Stimulated activated CD4-positive, alpha-beta T cell treated with anti-CD3 and anti-CD28 coated beads, Interleukin-1b, Interleukin-23, amount 100 ng/mL, for 48 hours (primary cell): Measurements from ENCODE around the gene DNAJC18.
A peak's percentile ranks its signal among the peaks of the same experiment; 100 is the strongest.
"Not testable (repeated sequence)": the region's sequence is repeated elsewhere in the genome, so short reads cannot be mapped to it uniquely, and the experiment has no call there.

ENCODE experiments used
- DNase-seq: peaks from one replicate; pipeline ENCODE4 v3.0.0-alpha.2; 2020

The DNAJC18 gene

DNA sequence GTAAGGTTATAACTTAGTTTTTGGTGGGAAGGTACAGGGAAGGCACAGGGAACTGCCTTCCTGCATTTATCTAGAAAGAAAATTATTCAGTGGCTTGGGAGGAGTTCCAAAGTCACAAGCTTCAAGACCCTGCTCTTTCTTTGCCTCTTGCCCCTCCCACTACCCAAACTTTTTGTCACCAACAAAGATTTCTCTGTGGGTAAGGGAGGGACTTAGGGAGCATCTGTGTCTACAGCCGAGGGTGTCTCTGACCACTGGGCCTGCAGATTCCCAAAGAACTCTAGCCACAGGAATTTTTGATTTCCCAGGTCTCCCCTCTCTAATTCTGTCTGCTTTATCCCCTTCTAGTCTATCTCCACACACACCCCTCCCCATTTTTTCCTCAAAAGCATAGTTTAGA is 21.1 kb upstream of the DNAJC18 start:
- no peak for DNase-seq

DNA sequence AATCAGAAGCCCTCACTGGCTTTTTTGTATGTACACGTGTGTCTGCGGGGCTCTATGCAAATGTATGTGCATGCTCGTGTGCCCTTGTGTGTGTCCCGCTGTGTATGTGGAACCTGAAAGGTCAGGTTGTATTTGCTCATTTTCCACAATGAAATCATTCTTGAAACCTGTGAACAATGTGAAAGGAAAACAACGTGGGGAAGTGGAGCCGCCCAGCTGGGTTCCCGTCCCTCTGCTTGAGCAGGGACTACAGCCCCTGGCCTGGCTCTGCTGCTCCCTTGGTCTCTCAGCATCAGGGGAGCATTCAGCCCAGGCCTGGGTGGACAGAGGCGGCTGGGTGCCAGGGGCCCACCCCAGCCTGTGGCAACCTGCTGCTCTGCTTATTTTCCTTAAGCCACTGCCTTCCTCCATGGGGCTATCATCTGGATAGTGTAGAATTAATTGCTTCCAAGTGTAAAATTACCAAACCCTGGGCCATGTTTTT is 20.2 kb upstream of the DNAJC18 start:
- peak; percentile 62 for DNase-seq

DNA sequence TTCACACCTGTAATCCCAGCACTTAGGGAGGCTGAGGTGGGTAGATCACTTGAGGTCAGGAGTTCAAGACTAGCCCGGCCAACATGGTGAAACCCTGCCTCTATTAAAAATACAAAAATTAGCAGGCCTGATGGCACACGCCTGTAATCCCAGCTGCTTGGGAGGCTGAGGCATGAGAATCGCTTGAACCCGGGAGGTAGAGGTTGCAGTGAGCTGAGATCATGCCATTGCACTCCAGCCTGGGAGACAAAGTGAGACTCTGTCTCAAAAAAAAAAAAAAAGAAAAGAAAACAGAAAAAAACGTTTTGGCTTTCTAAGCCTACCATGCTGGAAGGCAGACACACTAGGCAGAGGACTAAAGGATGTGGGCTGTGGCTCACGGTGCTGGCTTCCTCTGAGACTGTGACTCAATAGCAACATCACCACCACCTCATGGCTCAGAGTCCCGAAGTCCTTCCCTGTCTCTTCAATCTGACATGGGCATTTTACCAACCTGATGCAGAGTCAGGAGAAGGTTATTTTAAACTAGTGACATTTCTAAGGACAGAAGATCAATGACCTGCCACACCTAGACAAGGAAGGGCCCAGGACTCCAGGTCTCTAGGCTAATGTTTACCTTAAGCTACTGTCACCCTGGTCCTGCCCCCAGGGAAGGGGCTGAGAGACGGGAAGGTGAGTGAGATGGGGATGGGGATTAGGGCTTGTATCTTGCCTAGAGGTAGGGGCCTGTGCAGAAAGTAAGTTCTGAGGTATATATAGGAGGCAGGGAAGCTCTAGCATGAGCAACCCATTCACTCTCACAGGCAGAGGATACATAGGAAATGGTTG is 19.5 kb upstream of the DNAJC18 start:
- peak; percentile 87 for DNase-seq

GRCh38 chr5:139457653-139458306 is 18.5 kb upstream of the DNAJC18 start:
- DNase-seq, result no peak

- no peak for DNase-seq
These were observed 17.9 kb upstream of the DNAJC18 start for GRCh38 chr5:139457241-139457640.

GRCh38 chr5:139456776-139457175 is 17.5 kb upstream of the DNAJC18 start:
- no peak for DNase-seq

DNA sequence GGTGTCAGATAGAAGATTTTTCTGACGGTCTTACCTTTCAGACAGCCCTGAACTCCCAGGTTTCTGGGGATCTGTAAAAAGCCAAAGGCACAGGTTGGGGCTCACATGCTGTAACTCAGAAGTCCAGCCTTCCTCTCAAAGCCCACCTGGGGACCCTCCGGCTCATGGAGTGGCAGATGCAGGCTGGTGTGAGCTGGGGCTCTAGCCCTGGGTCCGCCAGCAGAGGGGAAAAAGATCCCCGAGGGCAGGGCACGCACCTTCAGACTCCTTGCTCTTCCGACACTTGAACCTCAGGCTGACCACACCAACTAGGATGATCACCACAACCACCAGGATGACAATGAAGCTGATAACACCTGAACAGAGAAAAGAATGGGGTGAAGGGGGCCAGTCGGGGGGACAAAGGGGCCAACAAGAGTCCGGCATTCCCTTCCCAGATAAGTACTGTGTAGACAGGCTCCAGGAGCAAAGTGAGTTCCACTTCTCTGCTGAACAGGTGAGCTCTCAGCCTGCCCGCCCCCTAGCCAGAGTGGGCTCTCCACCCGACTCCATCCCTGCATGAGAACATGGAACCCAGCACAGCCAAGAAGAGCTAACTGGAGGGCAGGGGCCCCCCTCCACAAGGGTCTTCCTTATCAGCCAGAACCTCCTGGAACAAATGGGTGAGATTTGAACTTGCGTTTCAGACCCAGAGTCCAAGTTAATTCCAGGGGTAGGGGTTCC is 15.4 kb upstream of the DNAJC18 start:
- no peak for DNase-seq

DNA sequence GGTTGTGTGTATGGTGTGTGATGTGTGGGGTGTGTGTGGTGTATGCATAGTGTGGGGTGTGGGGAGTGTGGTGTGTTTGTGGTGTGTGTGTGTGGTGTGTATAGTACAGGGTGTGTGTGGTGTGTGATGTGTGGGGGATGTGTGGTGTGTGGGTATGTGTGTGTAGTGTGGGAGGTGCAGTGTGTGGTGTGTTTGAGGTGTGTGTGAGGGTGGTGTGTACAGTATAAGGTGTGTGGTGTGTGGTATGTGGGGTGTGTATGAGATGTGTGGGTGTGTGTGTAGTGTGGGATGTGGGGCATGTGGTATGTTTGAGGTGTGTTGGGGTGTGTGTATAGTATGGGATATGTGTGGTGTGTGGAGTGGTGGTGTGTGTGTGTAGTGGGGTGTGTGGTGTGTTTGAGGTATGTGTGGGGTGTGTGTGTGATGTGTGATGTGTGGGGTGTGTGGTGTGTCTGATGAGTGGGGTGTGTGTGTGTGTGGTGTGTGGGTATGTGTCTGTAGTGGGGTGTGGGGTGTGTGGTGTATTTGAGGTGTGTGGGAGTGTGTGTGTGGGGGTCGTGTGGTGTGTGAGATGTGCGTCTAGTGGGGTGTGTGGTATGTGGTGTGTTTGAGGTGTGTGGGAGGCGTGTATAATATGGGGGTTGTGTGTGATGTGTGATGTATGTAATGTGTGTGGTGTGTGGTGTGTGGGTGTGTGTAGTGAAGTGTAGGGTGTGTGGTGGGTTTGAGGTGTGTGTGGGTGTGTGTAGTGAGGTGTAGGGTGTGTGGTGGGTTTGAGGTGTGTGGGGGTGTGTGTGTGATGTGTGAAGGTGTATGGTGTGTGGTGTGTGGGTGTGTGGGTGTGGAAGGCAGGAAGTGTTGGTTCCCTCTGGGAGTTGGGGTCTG is 14.6 kb upstream of the DNAJC18 start:
- DNase-seq, result no peak

- DNase-seq, result no peak
These were observed 12.7 kb upstream of the DNAJC18 start for GRCh38 chr5:139451878-139452660.

GRCh38 chr5:139451176-139451575 is 11.9 kb upstream of the DNAJC18 start:
- no peak for DNase-seq

DNA sequence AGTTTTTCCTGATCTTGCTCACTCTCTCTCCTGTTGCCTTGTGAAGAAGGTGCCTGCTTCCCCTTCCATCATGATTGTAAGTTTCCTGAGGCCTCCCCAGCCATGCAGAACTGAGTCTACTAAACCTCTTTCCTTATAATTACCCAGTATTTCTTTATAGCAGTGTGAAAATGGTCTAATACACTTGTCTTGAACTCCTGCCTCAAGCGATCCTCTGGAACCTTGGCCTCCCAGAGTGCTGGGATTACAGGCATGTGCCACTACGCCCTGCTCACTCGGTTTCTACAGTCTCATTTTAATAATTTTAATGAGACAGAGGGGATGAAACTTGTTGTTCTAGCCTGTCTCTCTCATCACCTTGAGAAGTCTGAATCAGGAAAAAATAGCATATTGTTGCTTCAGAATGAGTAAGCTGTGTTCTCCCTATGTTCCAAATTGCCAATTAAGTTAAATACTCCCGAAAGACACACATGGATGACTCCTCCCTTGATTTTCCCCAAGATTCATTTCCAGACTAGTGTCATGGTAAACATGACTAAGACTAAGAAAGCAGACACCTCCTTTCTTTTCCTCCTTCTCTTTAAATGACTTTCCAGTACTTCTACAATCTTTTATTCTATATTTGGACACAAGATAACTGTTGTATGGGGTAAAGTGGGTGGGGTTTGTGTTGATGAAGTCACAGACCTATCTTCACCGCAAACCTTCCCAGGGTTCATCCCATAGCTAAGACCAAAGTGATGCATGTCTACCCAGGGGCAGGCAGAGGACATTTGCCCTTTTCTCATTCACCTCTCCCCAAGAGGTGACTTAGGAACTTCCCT is 7.8 kb upstream of the DNAJC18 start:
- DNase-seq, result peak; percentile 56

DNA sequence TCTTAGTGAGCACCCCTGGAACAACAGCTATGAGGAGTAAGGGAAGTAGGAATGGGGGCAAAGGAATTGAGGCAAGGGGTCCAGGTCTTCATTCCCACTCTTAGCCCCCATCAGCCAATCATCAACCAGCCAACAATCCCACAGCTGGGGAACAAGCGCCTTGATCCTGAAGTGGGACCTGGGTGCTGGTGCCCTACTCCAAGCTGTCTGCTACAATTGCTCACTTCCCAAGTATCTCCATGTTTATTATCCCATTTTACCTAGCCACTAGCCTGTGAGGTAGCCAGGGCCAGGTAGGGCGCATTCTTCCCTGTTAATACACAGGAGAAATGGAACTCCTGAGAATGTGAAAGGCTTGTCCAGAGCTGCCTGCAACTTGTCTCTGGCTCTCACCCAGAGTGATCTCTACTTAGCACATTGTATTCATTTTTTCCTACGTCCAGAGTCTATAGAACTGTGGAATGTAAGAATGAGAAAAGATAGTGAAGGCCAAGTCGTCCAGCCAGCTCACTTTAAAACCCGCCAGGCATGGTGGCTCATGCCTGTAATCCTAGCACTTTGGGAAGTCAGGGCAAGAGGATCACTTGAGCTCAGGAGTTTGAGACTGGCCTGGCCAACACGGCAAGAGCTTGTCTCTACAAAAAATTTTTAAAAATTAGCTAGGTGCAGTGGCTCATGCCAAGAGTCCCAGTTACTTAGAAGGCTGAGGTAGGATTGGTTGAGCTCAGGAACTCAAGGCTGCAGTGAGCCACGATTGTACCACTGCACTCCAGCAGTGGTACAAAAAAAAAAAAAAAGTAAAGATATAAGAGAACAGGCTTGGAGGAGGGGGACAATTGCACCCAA is 6.2 kb upstream of the DNAJC18 start:
- no peak for DNase-seq

DNA sequence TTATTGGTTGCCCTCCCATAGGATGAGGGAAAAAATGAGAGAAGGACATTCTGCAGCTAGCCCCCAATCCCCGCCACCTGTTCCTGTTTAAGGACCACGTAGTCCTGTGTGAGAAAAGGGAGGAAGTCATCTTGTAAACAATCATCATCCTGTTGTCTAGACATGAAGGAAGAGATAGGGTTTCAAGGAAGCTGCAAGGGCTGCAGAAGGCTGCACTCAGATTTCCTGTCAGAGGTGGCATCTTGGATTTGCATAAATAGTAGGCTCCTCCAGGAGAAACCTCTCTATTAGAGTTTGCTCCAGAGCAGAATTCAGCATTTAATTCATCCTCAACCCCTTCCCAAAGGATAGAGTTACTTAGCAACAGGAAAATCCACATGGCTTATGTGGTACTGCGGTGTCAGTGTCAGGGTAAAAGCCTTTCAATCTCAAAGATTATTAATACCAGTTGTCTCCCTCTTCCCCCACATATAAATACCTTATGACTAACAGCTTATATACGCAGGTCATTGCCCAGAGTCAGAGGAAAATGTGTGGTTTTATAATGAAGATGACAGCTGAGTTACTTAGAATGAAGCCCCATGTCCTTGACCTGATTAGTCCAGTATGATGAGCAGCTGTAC is 4.6 kb upstream of the DNAJC18 start:
- no peak for DNase-seq

DNA sequence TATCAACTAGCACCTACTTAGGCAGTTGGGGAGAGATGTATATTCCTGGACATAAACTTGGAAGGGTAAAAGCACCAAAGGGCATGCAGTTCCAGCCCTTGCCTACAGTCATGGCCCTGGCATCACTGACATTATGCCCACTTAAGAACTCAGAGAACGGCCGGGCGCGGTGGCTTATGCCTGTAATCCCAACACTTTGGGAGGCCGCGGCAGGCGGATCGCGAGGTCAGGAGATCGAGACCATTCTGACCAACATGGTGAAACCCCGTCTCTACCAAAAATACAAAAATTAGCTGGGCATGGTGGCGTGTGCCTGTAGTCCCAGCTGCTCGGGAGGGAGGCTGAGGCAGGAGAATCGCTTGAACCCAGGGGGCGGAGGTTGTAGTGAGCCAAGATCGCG is 1.1 kb upstream of the DNAJC18 start:
- not testable (repeated sequence) for DNase-seq

GRCh38 chr5:139438707-139439012 is 665 bp downstream of the DNAJC18 start:
- DNase-seq, result no peak

GRCh38 chr5:139435676-139436075 is 3.6 kb downstream of the DNAJC18 start:
- DNase-seq, result no peak

- DNase-seq, result no peak
These were observed 7.6 kb downstream of the DNAJC18 start for GRCh38 chr5:139431706-139432105.

DNA sequence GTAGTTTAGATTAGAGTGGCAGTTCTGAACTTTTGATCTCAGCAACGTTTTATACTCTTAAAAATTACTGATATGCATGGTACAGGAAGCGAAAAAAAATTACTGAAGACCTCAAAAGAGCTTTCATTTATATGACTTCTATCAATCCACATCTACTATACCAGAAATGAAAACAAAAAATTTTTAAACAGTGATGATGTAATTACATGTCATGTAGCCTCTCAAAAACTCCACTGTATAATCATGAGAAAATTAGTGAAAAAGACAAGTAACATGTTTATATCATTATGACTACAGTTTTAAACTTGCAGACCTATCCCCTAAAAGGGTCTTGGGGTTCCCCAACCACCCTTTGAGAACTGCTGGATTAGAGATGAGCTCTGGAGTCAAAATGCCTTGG is 9.3 kb downstream of the DNAJC18 start:
- DNase-seq, result no peak

- no peak for DNase-seq
These were observed 13.0 kb downstream of the DNAJC18 start for GRCh38 chr5:139426203-139426885.
